Activated CD4-positive, alpha-beta T cell treated with anti-CD3 and anti-CD28 coated beads, Interleukin-2, amount 10 ng/mL, durations not matched to agents 24 days and 14 days (primary cell): ENCODE data around the gene TPX2. TPM values are rescaled to one million over a fixed set of nuclear protein-coding genes. Genes with fewer than 3 reads are reported as not detected.

Experiments used
- DNase-seq: peaks from one replicate; pipeline ENCODE4 v3.0.0; 2022
- H3K27ac Mint-ChIP-seq: one replicate; pipeline ENCODE4 v1.8.0; 2022; ENCODE audit warnings: mild to moderate bottlenecking, mixed read lengths
- H3K27me3 Mint-ChIP-seq: one replicate; pipeline ENCODE4 v1.8.0; 2022; ENCODE audit warnings: mixed read lengths
- H3K36me3 Mint-ChIP-seq: one replicate; pipeline ENCODE4 v1.8.0; 2022; ENCODE audit warnings: low read depth, mild to moderate bottlenecking, mixed read lengths
- H3K4me1 Mint-ChIP-seq: one replicate; pipeline ENCODE4 v1.8.0; 2021; ENCODE audit warnings: mixed read lengths
- H3K4me3 Mint-ChIP-seq: one replicate; pipeline ENCODE4 v1.8.0; 2022; ENCODE audit warnings: mild to moderate bottlenecking, moderate library complexity, mixed read lengths
- H3K9me3 Mint-ChIP-seq: one replicate; pipeline ENCODE4 v1.8.0; 2021; ENCODE audit warnings: mixed read lengths
- intact Hi-C: fragments of 100-400 bp; cut with micrococcal nuclease; formaldehyde crosslinking; loops from one replicate; pipeline ENCODE4 v1.15.1; 2023
- total RNA-seq: library from RNA; stranded (reverse); gene quantifications from 2 replicates; pipeline ENCODE4 v1.2.3, GENCODE V29; 2022

TPX2 gene
- total RNA-seq, 1 donor from 2014 or later, result 61.3 TPM

GRCh38 chr20:31699801-31700728, 39.0 kb upstream of the TPX2 start:
- Mint-ChIP-seq H3K27me3 (no peaks in the 10 kb centered on the region), H3K27ac (peak overlapping the region; percentile 84), H3K9me3 (no peaks in the 10 kb centered on the region), H3K36me3 (peaks cover 69% of the 10 kb centered on the region), H3K4me1 (peaks cover 63% of the 10 kb centered on the region), H3K4me3 (peak overlapping the region; percentile 46)
- intact Hi-C loops, result loop anchor here (1.0 kb wide), 2 partner anchors 13 to 17 kb away; no protein-coding TSS in a partner anchor
- no peak for DNase-seq

- no peaks in the 10 kb centered on the region for H3K9me3 Mint-ChIP-seq
- peak overlapping the region; percentile 46 for H3K4me3 Mint-ChIP-seq
Measured at GRCh38 chr20:31700747-31701146, 38.3 kb upstream of the TPX2 start.

GRCh38 chr20:31701591-31701990, 37.5 kb upstream of the TPX2 start:
- Mint-ChIP-seq H3K4me3 (peak overlapping the region; percentile 8), H3K27ac (peak overlapping the region; percentile 69), H3K9me3 (no peaks in the 10 kb centered on the region), H3K36me3 (peaks cover 68% of the 10 kb centered on the region), H3K27me3 (no peaks in the 10 kb centered on the region), H3K4me1 (peaks cover 63% of the 10 kb centered on the region)
- intact Hi-C loops, result no loop called here
- DNase-seq, result no peak

More at GRCh38 chr20:31700747-31701146, 38.3 kb upstream of the TPX2 start:
- DNase-seq, result no peak
- intact Hi-C loops, result no loop called here
- H3K27me3 Mint-ChIP-seq, result no peaks in the 10 kb centered on the region
- H3K27ac Mint-ChIP-seq, result peak overlapping the region; percentile 84
- peaks cover 67% of the 10 kb centered on the region for H3K36me3 Mint-ChIP-seq
- H3K4me1 Mint-ChIP-seq, result peaks cover 60% of the 10 kb centered on the region

- intact Hi-C loops, result no loop called here
- H3K9me3 Mint-ChIP-seq, result no peaks in the 10 kb centered on the region
- H3K4me3 Mint-ChIP-seq, result no peak overlapping the region
- peak overlapping the region; percentile 8 for H3K27ac Mint-ChIP-seq
- no peaks in the 10 kb centered on the region for H3K27me3 Mint-ChIP-seq
- H3K36me3 Mint-ChIP-seq, result peaks cover 71% of the 10 kb centered on the region
- DNase-seq, result no peak
- peaks cover 65% of the 10 kb centered on the region for H3K4me1 Mint-ChIP-seq
Measured at GRCh38 chr20:31704225-31705119, 34.6 kb upstream of the TPX2 start.

GRCh38 chr20:31705191-31705590, 33.9 kb upstream of the TPX2 start:
- H3K4me3 Mint-ChIP-seq, result no peak overlapping the region
- DNase-seq, result no peak
- H3K9me3 Mint-ChIP-seq, result no peaks in the 10 kb centered on the region
- peaks cover 62% of the 10 kb centered on the region for H3K4me1 Mint-ChIP-seq
- intact Hi-C loops, result no loop called here
- H3K27me3 Mint-ChIP-seq, result no peaks in the 10 kb centered on the region
- peaks cover 71% of the 10 kb centered on the region for H3K36me3 Mint-ChIP-seq
- peak overlapping the region; percentile 60 for H3K27ac Mint-ChIP-seq

GRCh38 chr20:31705598-31706597, 33.2 kb upstream of the TPX2 start:
- H3K4me1 Mint-ChIP-seq, result peaks cover 57% of the 10 kb centered on the region

GRCh38 chr20:31706607-31707257, 32.4 kb upstream of the TPX2 start:
- peak overlapping the region; percentile 25 for H3K4me3 Mint-ChIP-seq
- H3K4me1 Mint-ChIP-seq, result peaks cover 61% of the 10 kb centered on the region
- H3K9me3 Mint-ChIP-seq, result no peaks in the 10 kb centered on the region
- DNase-seq, result no peak
- peaks cover 74% of the 10 kb centered on the region for H3K36me3 Mint-ChIP-seq
- H3K27ac Mint-ChIP-seq, result peak overlapping the region; percentile 39
- H3K27me3 Mint-ChIP-seq, result no peaks in the 10 kb centered on the region
- intact Hi-C loops, result no loop called here

More at GRCh38 chr20:31705598-31706597, 33.2 kb upstream of the TPX2 start:
- H3K27me3 Mint-ChIP-seq, result no peaks in the 10 kb centered on the region
- H3K27ac Mint-ChIP-seq, result peak overlapping the region; percentile 84
- intact Hi-C loops, result no loop called here
- H3K4me3 Mint-ChIP-seq, result peak overlapping the region; percentile 11
- no peaks in the 10 kb centered on the region for H3K9me3 Mint-ChIP-seq
- peaks cover 71% of the 10 kb centered on the region for H3K36me3 Mint-ChIP-seq
- no peak for DNase-seq

- intact Hi-C loops, result no loop called here
- peaks cover 59% of the 10 kb centered on the region for H3K4me1 Mint-ChIP-seq
- peak overlapping the region; percentile 62 for H3K27ac Mint-ChIP-seq
Measured at GRCh38 chr20:31707258-31707615, 31.9 kb upstream of the TPX2 start.

GRCh38 chr20:31707994-31708735, 30.9 kb upstream of the TPX2 start:
- Mint-ChIP-seq H3K27me3 (no peaks in the 10 kb centered on the region), H3K4me3 (peak overlapping the region; percentile 21), H3K36me3 (peaks cover 80% of the 10 kb centered on the region), H3K4me1 (peaks cover 65% of the 10 kb centered on the region), H3K9me3 (no peaks in the 10 kb centered on the region), H3K27ac (peak overlapping the region; percentile 62)
- DNase-seq, result no peak
- intact Hi-C loops, result no loop called here

More at GRCh38 chr20:31707258-31707615, 31.9 kb upstream of the TPX2 start:
- no peak for DNase-seq
- Mint-ChIP-seq H3K4me3 (no peak overlapping the region), H3K9me3 (no peaks in the 10 kb centered on the region), H3K27me3 (no peaks in the 10 kb centered on the region), H3K36me3 (peaks cover 74% of the 10 kb centered on the region)

GRCh38 chr20:31708736-31709534, 30.2 kb upstream of the TPX2 start:
- peak overlapping the region; percentile 49 for H3K4me3 Mint-ChIP-seq
- DNase-seq, result no peak
- H3K27ac Mint-ChIP-seq, result peak overlapping the region; percentile 52
- no peaks in the 10 kb centered on the region for H3K9me3 Mint-ChIP-seq
- intact Hi-C loops, result no loop called here
- H3K36me3 Mint-ChIP-seq, result peaks cover 84% of the 10 kb centered on the region
- H3K4me1 Mint-ChIP-seq, result peaks cover 73% of the 10 kb centered on the region
- no peaks in the 10 kb centered on the region for H3K27me3 Mint-ChIP-seq

- Mint-ChIP-seq H3K9me3 (no peaks in the 10 kb centered on the region), H3K4me3 (peak overlapping the region; percentile 48), H3K27ac (peak overlapping the region; percentile 9), H3K36me3 (peaks cover 87% of the 10 kb centered on the region), H3K27me3 (no peaks in the 10 kb centered on the region), H3K4me1 (peaks cover 74% of the 10 kb centered on the region)
- DNase-seq, result no peak
- intact Hi-C loops, result no loop called here
Measured at GRCh38 chr20:31709939-31710338, 29.2 kb upstream of the TPX2 start.
